ENCODE measurements around the gene FBXO31.

DNA sequence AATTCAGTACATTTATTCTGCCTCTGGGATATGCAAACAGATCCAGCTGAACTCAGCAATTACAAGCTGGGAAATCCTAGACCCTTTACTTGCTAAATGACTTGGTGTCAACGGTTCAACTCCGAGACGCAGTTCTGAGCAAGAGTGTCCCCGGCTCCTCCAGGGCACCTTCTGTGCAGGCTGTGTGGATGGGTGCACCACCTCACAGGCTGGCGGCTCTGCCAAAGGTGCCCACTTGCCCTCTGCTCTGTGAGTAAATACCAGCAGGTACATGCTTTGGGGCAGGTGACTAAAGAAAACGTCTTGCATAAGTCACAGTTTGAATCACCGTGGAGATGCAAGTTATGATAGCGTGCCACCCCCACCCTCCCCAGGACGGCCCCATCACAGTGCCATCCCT lies 31.9 kb upstream of the FBXO31 start:
- TF ChIP-seq, protein P1, sequence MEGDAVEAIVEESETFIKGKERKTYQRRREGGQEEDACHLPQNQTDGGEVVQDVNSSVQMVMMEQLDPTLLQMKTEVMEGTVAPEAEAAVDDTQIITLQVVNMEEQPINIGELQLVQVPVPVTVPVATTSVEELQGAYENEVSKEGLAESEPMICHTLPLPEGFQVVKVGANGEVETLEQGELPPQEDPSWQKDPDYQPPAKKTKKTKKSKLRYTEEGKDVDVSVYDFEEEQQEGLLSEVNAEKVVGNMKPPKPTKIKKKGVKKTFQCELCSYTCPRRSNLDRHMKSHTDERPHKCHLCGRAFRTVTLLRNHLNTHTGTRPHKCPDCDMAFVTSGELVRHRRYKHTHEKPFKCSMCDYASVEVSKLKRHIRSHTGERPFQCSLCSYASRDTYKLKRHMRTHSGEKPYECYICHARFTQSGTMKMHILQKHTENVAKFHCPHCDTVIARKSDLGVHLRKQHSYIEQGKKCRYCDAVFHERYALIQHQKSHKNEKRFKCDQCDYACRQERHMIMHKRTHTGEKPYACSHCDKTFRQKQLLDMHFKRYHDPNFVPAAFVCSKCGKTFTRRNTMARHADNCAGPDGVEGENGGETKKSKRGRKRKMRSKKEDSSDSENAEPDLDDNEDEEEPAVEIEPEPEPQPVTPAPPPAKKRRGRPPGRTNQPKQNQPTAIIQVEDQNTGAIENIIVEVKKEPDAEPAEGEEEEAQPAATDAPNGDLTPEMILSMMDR (IDR thresholded peaks at IDR 0.05; ENCODE audit: insufficient read depth, low read length): no peak
- TF ChIP-seq SPI1 (IDR thresholded peaks at IDR 0.05; ENCODE audit: borderline replicate concordance, low read depth): no peak
- no peak for TF ChIP-seq POLR2AphosphoS5 (IDR thresholded peaks at IDR 0.05; ENCODE audit: low read depth)
- no peak for TF ChIP-seq GABPA (IDR thresholded peaks at IDR 0.05; ENCODE audit: low read depth)
- TF ChIP-seq, protein P2, sequence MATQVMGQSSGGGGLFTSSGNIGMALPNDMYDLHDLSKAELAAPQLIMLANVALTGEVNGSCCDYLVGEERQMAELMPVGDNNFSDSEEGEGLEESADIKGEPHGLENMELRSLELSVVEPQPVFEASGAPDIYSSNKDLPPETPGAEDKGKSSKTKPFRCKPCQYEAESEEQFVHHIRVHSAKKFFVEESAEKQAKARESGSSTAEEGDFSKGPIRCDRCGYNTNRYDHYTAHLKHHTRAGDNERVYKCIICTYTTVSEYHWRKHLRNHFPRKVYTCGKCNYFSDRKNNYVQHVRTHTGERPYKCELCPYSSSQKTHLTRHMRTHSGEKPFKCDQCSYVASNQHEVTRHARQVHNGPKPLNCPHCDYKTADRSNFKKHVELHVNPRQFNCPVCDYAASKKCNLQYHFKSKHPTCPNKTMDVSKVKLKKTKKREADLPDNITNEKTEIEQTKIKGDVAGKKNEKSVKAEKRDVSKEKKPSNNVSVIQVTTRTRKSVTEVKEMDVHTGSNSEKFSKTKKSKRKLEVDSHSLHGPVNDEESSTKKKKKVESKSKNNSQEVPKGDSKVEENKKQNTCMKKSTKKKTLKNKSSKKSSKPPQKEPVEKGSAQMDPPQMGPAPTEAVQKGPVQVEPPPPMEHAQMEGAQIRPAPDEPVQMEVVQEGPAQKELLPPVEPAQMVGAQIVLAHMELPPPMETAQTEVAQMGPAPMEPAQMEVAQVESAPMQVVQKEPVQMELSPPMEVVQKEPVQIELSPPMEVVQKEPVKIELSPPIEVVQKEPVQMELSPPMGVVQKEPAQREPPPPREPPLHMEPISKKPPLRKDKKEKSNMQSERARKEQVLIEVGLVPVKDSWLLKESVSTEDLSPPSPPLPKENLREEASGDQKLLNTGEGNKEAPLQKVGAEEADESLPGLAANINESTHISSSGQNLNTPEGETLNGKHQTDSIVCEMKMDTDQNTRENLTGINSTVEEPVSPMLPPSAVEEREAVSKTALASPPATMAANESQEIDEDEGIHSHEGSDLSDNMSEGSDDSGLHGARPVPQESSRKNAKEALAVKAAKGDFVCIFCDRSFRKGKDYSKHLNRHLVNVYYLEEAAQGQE (IDR thresholded peaks at IDR 0.05; ENCODE audit: insufficient replicate concordance, low read depth): no peak
